HG02852 (cell line): Measurements from ENCODE around the gene ABLIM2.

Experiments used
- ATAC-seq: cut with Tn5 transposase; IDR thresholded peaks from one replicate; pipeline ENCODE4 v1.9.1; 2021; ENCODE audit warnings: mild to moderate bottlenecking, moderate library complexity; ENCODE audit not compliant: unreplicated experiment

Gene ABLIM2

GRCh38 chr4:8194306-8195242 is 36.0 kb upstream of the ABLIM2 start:
- no peak for ATAC-seq

- peak; percentile 76 for ATAC-seq
These were observed 34.4 kb upstream of the ABLIM2 start for GRCh38 chr4:8192748-8193738.

- peak; percentile 61 for ATAC-seq
These were observed 32.6 kb upstream of the ABLIM2 start for GRCh38 chr4:8191136-8191747.

- no peak for ATAC-seq
These were observed 31.2 kb upstream of the ABLIM2 start for GRCh38 chr4:8189551-8190466.

GRCh38 chr4:8188743-8189550 is 30.3 kb upstream of the ABLIM2 start:
- ATAC-seq = no peak

GRCh38 chr4:8188085-8188484 is 29.5 kb upstream of the ABLIM2 start:
- ATAC-seq = no peak

GRCh38 chr4:8185930-8186329 is 27.3 kb upstream of the ABLIM2 start:
- no peak for ATAC-seq

- ATAC-seq = no peak
These were observed 26.7 kb upstream of the ABLIM2 start for GRCh38 chr4:8185295-8185694.

- ATAC-seq = no peak
These were observed 25.4 kb upstream of the ABLIM2 start for GRCh38 chr4:8184061-8184460.

GRCh38 chr4:8182858-8183725 is 24.5 kb upstream of the ABLIM2 start:
- ATAC-seq = no peak

GRCh38 chr4:8182294-8182693 is 23.7 kb upstream of the ABLIM2 start:
- ATAC-seq = no peak

GRCh38 chr4:8181844-8182243 is 23.2 kb upstream of the ABLIM2 start:
- ATAC-seq = no peak

GRCh38 chr4:8181119-8181518 is 22.5 kb upstream of the ABLIM2 start:
- no peak for ATAC-seq

GRCh38 chr4:8180310-8181093 is 21.9 kb upstream of the ABLIM2 start:
- no peak for ATAC-seq

- ATAC-seq = no peak
These were observed 21.2 kb upstream of the ABLIM2 start for GRCh38 chr4:8179771-8180170.

- no peak for ATAC-seq
These were observed 20.5 kb upstream of the ABLIM2 start for GRCh38 chr4:8179074-8179473.

GRCh38 chr4:8177956-8178355 is 19.3 kb upstream of the ABLIM2 start:
- no peak for ATAC-seq
